Common myeloid progenitor, CD34-positive (primary cell): ENCODE results near the gene ROR2.
"Not testable (repeated sequence)": the region's sequence is repeated elsewhere in the genome, so short reads cannot be mapped to it uniquely, and the experiment has no call there.

ENCODE experiments used
- CTCF ChIA-PET: fragments of 350-600 bp; sonication (Branson Sonifier 250); formaldehyde crosslinking; loops from one replicate; lab custom pipeline; 2021; ENCODE audit warnings: antibody characterized with exemption; lab: Charles Lee
- POLR2A ChIA-PET: fragments of 350-600 bp; sonication (Branson Sonifier 250); formaldehyde crosslinking; loops from one replicate; lab custom pipeline; 2021; ENCODE audit warnings: antibody characterized with exemption; lab: Charles Lee
- DNase-seq, 3 donors: peaks; one replicate each; pipeline versions ENCODE4 v3.0.0 to v3.0.0-alpha.2; 2013
- H3K27ac ChIP-seq, 2 experiments: 1 replicate in 1 of 2; 2 replicates in 1 of 2; pipeline ENCODE4 v1.7.0; 2013; ENCODE audit warnings: inconsistent platforms in 2 of 2, low read length in 2 of 2, mild to moderate bottlenecking in 2 of 2, low read depth in 1 of 2, moderate library complexity in 1 of 2; ENCODE audit not compliant: severe bottlenecking in 2 of 2, insufficient read depth in 1 of 2, poor library complexity in 1 of 2
- H3K27me3 ChIP-seq, 5 experiments: replicated peaks in 2 of 5; 1 replicate in 3 of 5; 2 replicates in 2 of 5; pipeline versions ENCODE4 v1.6.1 to v1.7.0; 2013; ENCODE audit warnings: low read length in 4 of 5, mild to moderate bottlenecking in 2 of 5, moderate library complexity in 2 of 5, inconsistent platforms in 1 of 5; ENCODE audit not compliant: insufficient read depth in 5 of 5, control insufficient read depth in 4 of 5
- H3K36me3 ChIP-seq, 4 experiments: 1 replicate in 2 of 4; 2 replicates in 2 of 4; pipeline versions ENCODE4 v1.6.1 to v1.7.0; 2013; ENCODE audit warnings: low read length in 3 of 4, control low read depth in 1 of 4, mild to moderate bottlenecking in 1 of 4; ENCODE audit not compliant: control insufficient read depth in 4 of 4, insufficient read depth in 4 of 4
- H3K4me1 ChIP-seq, 4 experiments: 1 replicate in 3 of 4; 2 replicates in 1 of 4; pipeline versions ENCODE4 v1.6.1 to v1.7.1; 2013; ENCODE audit warnings: low read length in 3 of 4, mild to moderate bottlenecking in 3 of 4, control low read depth in 1 of 4, inconsistent platforms in 1 of 4, moderate library complexity in 1 of 4; ENCODE audit not compliant: control insufficient read depth in 4 of 4, insufficient read depth in 4 of 4; ENCODE audit errors: control extremely low read depth in 1 of 4
- H3K4me3 ChIP-seq, 7 experiments: 1 replicate in 4 of 7; 2 replicates in 3 of 7; pipeline versions ENCODE4 v1.5.1 to v1.7.0; 2013; ENCODE audit warnings: mild to moderate bottlenecking in 7 of 7, low read length in 6 of 7, moderate library complexity in 6 of 7, inconsistent platforms in 2 of 7, low read depth in 2 of 7, control low read depth in 1 of 7; ENCODE audit not compliant: insufficient read depth in 4 of 7, control insufficient read depth in 1 of 7; ENCODE audit errors: extremely low read depth in 1 of 7
- H3K9me3 ChIP-seq, 5 experiments: 1 replicate in 4 of 5; 2 replicates in 1 of 5; pipeline versions ENCODE4 v1.6.1 to v1.7.1; 2013; ENCODE audit warnings: low read length in 4 of 5, mild to moderate bottlenecking in 2 of 5, inconsistent platforms in 1 of 5, low read depth in 1 of 5, moderate library complexity in 1 of 5; ENCODE audit not compliant: control insufficient read depth in 4 of 5, insufficient read depth in 2 of 5; ENCODE audit errors: control extremely low read depth in 1 of 5
- WGBS: methylation state at CpG from one replicate; pipeline ENCODE4 v1.1.5; 2013; ENCODE audit not compliant: insufficient coverage; 5-methylcytosine and 5-hydroxymethylcytosine counted together

Gene ROR2

DNA sequence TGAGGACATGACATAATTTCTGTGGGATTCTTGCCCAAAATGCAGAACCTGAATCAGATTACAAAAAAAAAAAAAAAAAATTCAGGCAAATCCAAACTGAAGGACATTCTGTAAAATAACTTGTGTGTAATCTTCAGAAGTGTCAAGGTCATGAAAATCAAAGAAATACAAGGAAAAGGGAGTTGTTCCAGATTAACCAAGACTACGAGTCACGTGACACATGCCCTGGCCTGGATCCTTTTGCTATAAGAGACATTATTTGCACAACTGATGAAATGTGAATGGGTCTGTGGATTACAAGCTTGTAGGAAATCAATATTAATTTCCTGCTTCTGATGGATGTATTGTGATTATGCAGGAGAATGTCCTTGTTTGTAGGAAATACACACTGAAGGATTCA, 309.6 kb downstream of the ROR2 start:
- DNase-seq = no peak
- CTCF ChIA-PET = interaction anchor here (0.7 kb wide), 1 partner anchor 9 kb away, joined by 4 read pairs; no protein-coding TSS in a partner anchor
- Histone ChIP-seq H3K4me3 (no peak overlapping the region), H3K36me3 (no peaks in the 10 kb centered on the region), H3K27me3 (peaks cover 0 to 2% (median 0%) of the 10 kb centered on the region in 5 experiments), H3K27ac (no peak overlapping the region), H3K9me3 (peaks cover 0 to 6% (median 0%) of the 10 kb centered on the region in 5 experiments), H3K4me1 (peaks cover 0 to 9% (median 0%) of the 10 kb centered on the region in 4 experiments)
- WGBS = 100% methylated on average over 2 of the region's 2 CpGs
- POLR2A ChIA-PET = no interaction called here

DNA sequence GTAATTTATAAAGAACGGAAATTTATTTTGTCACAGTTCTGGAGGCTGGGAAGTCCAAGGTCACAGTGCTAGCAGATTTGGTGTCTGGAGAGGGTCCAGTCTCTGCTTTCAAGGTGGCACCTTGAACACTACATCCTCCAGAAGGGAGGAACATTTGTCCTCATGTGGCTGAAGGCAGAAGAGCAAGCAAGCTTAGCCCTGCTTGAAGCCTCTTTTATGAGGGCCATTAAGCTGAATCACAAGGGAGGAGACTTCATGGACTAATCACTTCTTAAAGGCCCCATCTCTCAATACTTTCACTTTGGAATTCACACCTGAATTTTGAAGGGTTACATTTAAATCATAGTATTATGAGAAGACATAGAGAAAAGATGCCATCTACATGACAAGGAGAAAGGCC, 311.0 kb downstream of the ROR2 start:
- Histone ChIP-seq H3K27ac (no peak overlapping the region), H3K27me3 (no peaks in the 10 kb centered on the region), H3K36me3 (no peaks in the 10 kb centered on the region), H3K4me1 (peaks cover 0 to 8% (median 0%) of the 10 kb centered on the region in 4 experiments), H3K9me3 (peaks cover 0 to 6% (median 0%) of the 10 kb centered on the region in 5 experiments), H3K4me3 (no peak overlapping the region)
- 100% methylated on average over 1 of the region's 1 CpG for WGBS
- POLR2A ChIA-PET = no interaction called here
- no peak for DNase-seq
- CTCF ChIA-PET = no interaction called here

DNA sequence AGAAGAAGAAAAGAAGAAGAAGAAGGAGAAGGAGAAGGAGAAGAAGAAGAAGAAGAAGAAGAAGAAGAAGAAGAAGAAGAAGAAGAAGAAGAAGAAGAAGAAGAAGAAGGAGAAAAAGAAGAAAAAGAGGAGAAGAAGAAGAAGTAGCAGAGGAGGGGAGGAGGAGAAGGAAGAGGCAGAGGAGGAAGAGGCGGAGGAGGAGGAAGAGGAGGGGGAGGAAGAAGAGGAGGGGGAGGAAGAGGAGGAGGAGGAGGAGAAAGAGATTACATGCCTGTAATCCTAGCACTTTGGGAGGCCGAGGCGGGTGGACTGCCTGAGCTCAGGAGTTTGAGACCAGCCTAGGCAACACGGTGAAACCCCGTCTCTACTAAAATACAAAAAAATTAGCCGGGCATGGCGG, 315.2 kb downstream of the ROR2 start:
- H3K27me3 ChIP-seq, H3K4me1 ChIP-seq, H3K4me3 ChIP-seq, DNase-seq, H3K27ac ChIP-seq, CTCF ChIA-PET, H3K9me3 ChIP-seq, POLR2A ChIA-PET, H3K36me3 ChIP-seq: not testable (repeated sequence)
- 83% methylated on average over 2 of the region's 7 CpGs for WGBS

DNA sequence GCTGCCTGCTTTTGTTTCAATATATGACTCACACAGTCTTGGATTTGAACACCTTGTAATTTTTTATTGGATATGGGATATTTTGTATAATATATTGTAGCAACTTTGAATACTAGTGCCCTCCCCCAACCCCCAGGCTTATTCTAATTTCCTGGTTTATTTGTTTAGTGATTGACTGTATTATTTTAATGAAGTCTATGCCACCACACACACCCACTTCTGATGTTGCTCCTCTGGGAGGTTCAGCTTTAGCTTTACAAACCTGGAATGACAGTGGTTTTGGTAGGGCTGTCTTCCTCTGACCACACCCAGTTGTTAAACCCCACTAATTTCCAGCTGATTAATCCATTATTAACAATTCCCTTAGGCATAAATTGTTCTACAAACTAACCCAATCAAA, 320.3 kb downstream of the ROR2 start:
- CTCF ChIA-PET = no interaction called here

DNA sequence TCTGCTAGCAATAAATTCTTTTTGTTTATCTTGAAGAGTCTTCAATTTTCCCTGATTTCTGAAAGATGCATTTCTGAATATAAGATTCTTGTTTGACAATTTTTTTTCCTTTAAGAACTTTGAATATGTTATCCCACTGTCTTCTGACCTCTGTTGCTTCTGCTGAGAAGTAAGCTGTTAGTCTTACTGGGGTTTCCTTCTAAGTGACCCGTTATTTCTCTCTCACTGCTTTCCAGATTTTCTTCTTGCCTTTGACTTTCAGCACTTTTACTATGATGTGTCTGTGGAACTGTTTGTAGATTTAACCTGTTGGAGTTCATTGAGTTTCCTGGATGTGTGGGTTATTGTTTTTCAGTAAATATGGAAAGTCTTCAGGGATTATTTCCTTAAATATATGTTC, 321.1 kb downstream of the ROR2 start:
- Histone ChIP-seq H3K36me3 (no peaks in the 10 kb centered on the region), H3K4me3 (no peak overlapping the region), H3K9me3 (peaks cover 0 to 5% (median 3%) of the 10 kb centered on the region in 5 experiments), H3K27ac (no peak overlapping the region), H3K27me3 (peaks cover 0 to 6% (median 0%) of the 10 kb centered on the region in 5 experiments), H3K4me1 (no peaks in the 10 kb centered on the region)
- ChIA-PET POLR2A (no interaction called here), CTCF (no interaction called here)
- WGBS = no CpG with 5 or more reads among the region's 1 CpG
- no peak for DNase-seq

More for the DNA sequence above, 320.3 kb downstream of the ROR2 start:
- no peak for DNase-seq
- H3K27ac ChIP-seq = no peak overlapping the region
- H3K36me3 ChIP-seq = no peaks in the 10 kb centered on the region
- H3K4me1 ChIP-seq = no peaks in the 10 kb centered on the region
- H3K9me3 ChIP-seq = peaks cover 0 to 5% (median 2%) of the 10 kb centered on the region in 5 experiments
- POLR2A ChIA-PET = no interaction called here
- H3K27me3 ChIP-seq = peaks cover 0 to 6% (median 0%) of the 10 kb centered on the region in 5 experiments
- H3K4me3 ChIP-seq = no peak overlapping the region

- POLR2A ChIA-PET = no interaction called here
- DNase-seq = no peak
- no peaks in the 10 kb centered on the region for H3K4me1 ChIP-seq
- peaks cover 0 to 5% (median 3%) of the 10 kb centered on the region in 5 experiments for H3K9me3 ChIP-seq
- WGBS = no CpG with 5 or more reads among the region's 1 CpG
- CTCF ChIA-PET = no interaction called here
- H3K27ac ChIP-seq = no peak overlapping the region
- H3K36me3 ChIP-seq = no peaks in the 10 kb centered on the region
- H3K4me3 ChIP-seq = no peak overlapping the region
- peaks cover 0 to 5% (median 0%) of the 10 kb centered on the region in 5 experiments for H3K27me3 ChIP-seq
Measured at GRCh38 chr9:91625331-91625730, 324.7 kb downstream of the ROR2 start.

- Histone ChIP-seq H3K27me3 (peaks cover 0 to 6% (median 3%) of the 10 kb centered on the region in 5 experiments), H3K9me3 (peaks cover 0 to 1% (median 0%) of the 10 kb centered on the region in 5 experiments), H3K27ac (no peak overlapping the region), H3K4me3 (no peak overlapping the region), H3K4me1 (no peaks in the 10 kb centered on the region), H3K36me3 (no peaks in the 10 kb centered on the region)
- ChIA-PET POLR2A (no interaction called here), CTCF (no interaction called here)
- no peak for DNase-seq
Measured at GRCh38 chr9:91623004-91623403, 327.0 kb downstream of the ROR2 start.
